Caco-2 (cell line): ENCODE measurements around the gene UBXN2A. TPM values are rescaled to one million over a fixed set of nuclear protein-coding genes. Genes with fewer than 3 reads are reported as not detected.
"Not testable (repeated sequence)": the region's sequence is repeated elsewhere in the genome, so short reads cannot be mapped to it uniquely, and the experiment has no call there.

Source experiments
- BruUV-seq: library from RNA; stranded (reverse); fragments of 400-500 nt; replicated peaks from 2 replicates; lab custom pipeline; 2021; lab: Mats Ljungman, UMichigan
- CTCF ChIA-PET: fragments of 300-600 bp; sonication (Branson Sonifier 250); formaldehyde crosslinking; loops from one replicate; lab custom pipeline; 2022; ENCODE audit warnings: antibody characterized with exemption; lab: Charles Lee
- POLR2A ChIA-PET: fragments of 300-600 bp; sonication (Branson Sonifier 250); formaldehyde crosslinking; loops from one replicate; lab custom pipeline; 2022; ENCODE audit warnings: antibody characterized with exemption; lab: Charles Lee
- DNase-seq, 2 experiments: peaks; one replicate each; pipeline versions ENCODE4 v3.0.0 to v3.0.0-alpha.2; 2020 to 2022
- H3K27me3 ChIP-seq: replicated peaks from 2 replicates; pipeline ENCODE4 v1.6.0; 2011; ENCODE audit warnings: low read length; ENCODE audit not compliant: control insufficient read depth, insufficient read depth
- H3K36me3 ChIP-seq: 2 replicates; pipeline ENCODE4 v1.5.1; 2011; ENCODE audit warnings: low read length; ENCODE audit not compliant: control insufficient read depth, insufficient read depth
- H3K4me1 ChIP-seq: fragments of 250-450 bp; sonication (Bioruptor Pico); 2 replicates; pipeline ENCODE4 v1.5.1; 2020; ENCODE audit warnings: mild to moderate bottlenecking
- H3K4me3 ChIP-seq: 2 replicates; pipeline ENCODE4 v1.5.1; 2011; ENCODE audit warnings: low read depth, mild to moderate bottlenecking, control low read depth, low read length
- H3K9me3 ChIP-seq: fragments of 250-450 bp; sonication (Bioruptor Pico); 2 replicates; pipeline ENCODE4 v1.5.1; 2020; ENCODE audit warnings: mild to moderate bottlenecking, moderate library complexity
- H3K27ac Mint-ChIP-seq: one replicate; pipeline ENCODE4 v1.8.0; 2022; ENCODE audit warnings: mixed read lengths; ENCODE audit not compliant: unreplicated experiment
- H3K27me3 Mint-ChIP-seq: one replicate; pipeline ENCODE4 v1.8.0; 2022; ENCODE audit warnings: mixed read lengths; ENCODE audit not compliant: insufficient read depth, unreplicated experiment
- H3K36me3 Mint-ChIP-seq: one replicate; pipeline ENCODE4 v1.8.0; 2022; ENCODE audit warnings: mild to moderate bottlenecking, mixed read lengths; ENCODE audit not compliant: insufficient read depth, unreplicated experiment
- H3K4me1 Mint-ChIP-seq: one replicate; pipeline ENCODE4 v1.8.0; 2022; ENCODE audit warnings: low read depth, mixed read lengths; ENCODE audit not compliant: unreplicated experiment
- H3K4me3 Mint-ChIP-seq: one replicate; pipeline ENCODE4 v1.8.0; 2022; ENCODE audit warnings: mild to moderate bottlenecking, moderate library complexity, mixed read lengths; ENCODE audit not compliant: unreplicated experiment
- H3K9me3 Mint-ChIP-seq: one replicate; pipeline ENCODE4 v1.8.0; 2022; ENCODE audit warnings: mixed read lengths; ENCODE audit not compliant: unreplicated experiment
- intact Hi-C: fragments of 100-400 bp; cut with micrococcal nuclease; formaldehyde crosslinking; loops from one replicate; pipeline ENCODE4 v1.10.0; 2022; ENCODE audit not compliant: unreplicated experiment
- total RNA-seq: library from RNA; stranded (reverse); gene quantifications from 2 replicates; pipeline ENCODE4 v1.2.3, GENCODE V29; 2022
- TF ChIP-seq, protein P1 (sequence below), 2 experiments: fragments of 200-600 bp in 1 of 2; IDR thresholded peaks; 1 replicate in 1 of 2; 2 replicates in 1 of 2; pipeline versions ENCODE4 v1.5.1 to v1.8.0; 2011 to 2022; ENCODE audit warnings: antibody characterized with exemption in 1 of 2, control low read depth in 1 of 2, inconsistent platforms in 1 of 2, low read depth in 1 of 2, low read length in 1 of 2, mild to moderate bottlenecking in 1 of 2, moderate library complexity in 1 of 2; ENCODE audit not compliant: insufficient read depth in 1 of 2, severe bottlenecking in 1 of 2, unreplicated experiment in 1 of 2

Gene UBXN2A
- total RNA-seq, 1 experiment from 2014 or later = 22.0 TPM

GRCh38 chr2:24012521-24013188, 72.4 kb downstream of the UBXN2A start:
- no peaks in the 10 kb centered on the region for H3K27me3 ChIP-seq
- no peak overlapping the region for H3K4me3 ChIP-seq
- ChIA-PET POLR2A (no interaction called here), CTCF (interaction anchor here (1.4 kb wide), 1 partner anchor 85 kb away, joined by 3 read pairs; no protein-coding TSS in a partner anchor)
- no peak for DNase-seq
- H3K4me3 Mint-ChIP-seq = no peak overlapping the region
- no peak overlapping the region for H3K27ac Mint-ChIP-seq
- H3K9me3 ChIP-seq = no peaks in the 10 kb centered on the region
- intact Hi-C loops = no loop called here
- H3K36me3 ChIP-seq = no peaks in the 10 kb centered on the region
- no peaks in the 10 kb centered on the region for H3K27me3 Mint-ChIP-seq
- peaks cover 30% of the 10 kb centered on the region for H3K4me1 Mint-ChIP-seq
- H3K4me1 ChIP-seq = peaks cover 22% of the 10 kb centered on the region
- H3K36me3 Mint-ChIP-seq = no peaks in the 10 kb centered on the region
- TF ChIP-seq, protein P1, sequence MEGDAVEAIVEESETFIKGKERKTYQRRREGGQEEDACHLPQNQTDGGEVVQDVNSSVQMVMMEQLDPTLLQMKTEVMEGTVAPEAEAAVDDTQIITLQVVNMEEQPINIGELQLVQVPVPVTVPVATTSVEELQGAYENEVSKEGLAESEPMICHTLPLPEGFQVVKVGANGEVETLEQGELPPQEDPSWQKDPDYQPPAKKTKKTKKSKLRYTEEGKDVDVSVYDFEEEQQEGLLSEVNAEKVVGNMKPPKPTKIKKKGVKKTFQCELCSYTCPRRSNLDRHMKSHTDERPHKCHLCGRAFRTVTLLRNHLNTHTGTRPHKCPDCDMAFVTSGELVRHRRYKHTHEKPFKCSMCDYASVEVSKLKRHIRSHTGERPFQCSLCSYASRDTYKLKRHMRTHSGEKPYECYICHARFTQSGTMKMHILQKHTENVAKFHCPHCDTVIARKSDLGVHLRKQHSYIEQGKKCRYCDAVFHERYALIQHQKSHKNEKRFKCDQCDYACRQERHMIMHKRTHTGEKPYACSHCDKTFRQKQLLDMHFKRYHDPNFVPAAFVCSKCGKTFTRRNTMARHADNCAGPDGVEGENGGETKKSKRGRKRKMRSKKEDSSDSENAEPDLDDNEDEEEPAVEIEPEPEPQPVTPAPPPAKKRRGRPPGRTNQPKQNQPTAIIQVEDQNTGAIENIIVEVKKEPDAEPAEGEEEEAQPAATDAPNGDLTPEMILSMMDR (IDR thresholded peaks at IDR 0.05; ENCODE audit: insufficient read depth in 1 of 2, low read depth in 1 of 2, low read length in 1 of 2, severe bottlenecking in 1 of 2, unreplicated experiment in 1 of 2) = no peak
- no peaks in the 10 kb centered on the region for H3K9me3 Mint-ChIP-seq
- no TSS peak for BruUV-seq

- POLR2A ChIA-PET, H3K9me3 Mint-ChIP-seq, H3K4me3 ChIP-seq, H3K4me3 Mint-ChIP-seq, DNase-seq, H3K36me3 Mint-ChIP-seq, H3K27me3 ChIP-seq, H3K27me3 Mint-ChIP-seq, H3K36me3 ChIP-seq, H3K9me3 ChIP-seq: not testable (repeated sequence)
- peaks cover 22% of the 10 kb centered on the region for H3K4me1 ChIP-seq
- CTCF ChIA-PET = interaction anchor here (0.6 to 1.3 kb wide), 5 partner anchors 33 to 88 kb away, joined by 3 to 5 read pairs (median 3); partner anchors contain the start of genes ATAD2B, SF3B6, TP53I3 and WDCP
- Mint-ChIP-seq H3K4me1 (peaks cover 30% of the 10 kb centered on the region), H3K27ac (peak overlapping the region; percentile 69)
- intact Hi-C loops = loop anchor here (1.0 kb wide), 1 partner anchor 61 kb away; the partner anchor contains the start of gene SF3B6
- TSS peak; percentile 68 for BruUV-seq
Measured at GRCh38 chr2:24014902-24015301, 74.6 kb downstream of the UBXN2A start.

DNA sequence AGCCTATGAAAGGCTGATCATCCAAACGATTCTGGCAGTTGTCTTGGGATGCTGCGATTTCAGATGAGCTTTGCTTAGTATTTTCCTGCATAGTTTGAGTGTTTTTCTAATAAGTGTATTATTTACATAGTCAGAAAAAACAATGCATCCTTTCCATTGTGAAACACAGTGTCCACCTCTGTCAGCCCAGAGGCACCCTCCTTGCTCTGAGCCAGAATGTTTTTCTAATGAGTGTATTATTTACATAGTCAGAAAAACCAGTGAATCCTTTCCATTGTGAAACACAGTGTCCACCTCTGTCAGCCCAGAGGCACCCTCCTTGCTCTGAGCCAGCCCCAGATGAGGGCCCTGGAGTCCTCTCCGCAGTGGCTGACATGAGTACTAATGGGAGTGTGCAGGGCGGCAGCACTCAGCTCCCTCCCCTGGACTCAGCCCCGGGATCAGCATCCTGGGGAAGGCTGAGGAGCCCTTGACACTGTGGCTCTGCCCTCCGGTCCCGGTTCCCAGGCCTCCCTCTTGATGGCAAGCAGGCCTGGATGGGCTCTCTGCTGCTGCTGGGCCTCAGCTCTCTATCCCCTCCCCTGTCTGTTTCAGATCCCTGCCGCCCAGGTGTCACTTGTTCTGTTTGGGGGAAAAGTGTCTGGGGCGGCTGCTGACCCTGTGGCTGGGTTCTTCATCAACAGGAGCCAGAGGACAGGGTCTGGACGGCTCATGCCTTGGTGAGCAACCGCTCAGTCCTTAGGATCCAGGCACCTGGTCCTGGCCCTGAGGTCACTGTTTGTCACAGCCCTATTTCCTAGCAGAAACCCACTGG, 75.5 kb downstream of the UBXN2A start:
- no peak overlapping the region for H3K4me3 ChIP-seq
- CTCF ChIA-PET = interaction anchor here (0.6 to 1.6 kb wide), 6 partner anchors 32 to 89 kb away, joined by 3 to 5 read pairs (median 3); partner anchors contain the start of genes ATAD2B, SF3B6, TP53I3 and WDCP
- H3K4me3 Mint-ChIP-seq = no peak overlapping the region
- intact Hi-C loops = loop anchor here (1.0 kb wide), 1 partner anchor 61 kb away; the partner anchor contains the start of gene SF3B6
- peak; percentile 66 to 73 for DNase-seq
- H3K36me3 Mint-ChIP-seq = no peaks in the 10 kb centered on the region
- H3K27me3 Mint-ChIP-seq = no peaks in the 10 kb centered on the region
- TF ChIP-seq, protein P1 (IDR thresholded peaks at IDR 0.05; ENCODE audit: insufficient read depth in 1 of 2, low read depth in 1 of 2, low read length in 1 of 2, severe bottlenecking in 1 of 2, unreplicated experiment in 1 of 2) = no peak
- H3K9me3 Mint-ChIP-seq = no peaks in the 10 kb centered on the region
- H3K27me3 ChIP-seq = no peaks in the 10 kb centered on the region
- H3K4me1 ChIP-seq = peaks cover 22% of the 10 kb centered on the region
- peaks cover 30% of the 10 kb centered on the region for H3K4me1 Mint-ChIP-seq
- TSS peak; percentile 60 for BruUV-seq
- POLR2A ChIA-PET = interaction anchor here (0.6 to 0.7 kb wide), 2 partner anchors 89 to 388 kb away, joined by 3 to 6 read pairs; partner anchors contain the start of gene ATAD2B
- no peaks in the 10 kb centered on the region for H3K36me3 ChIP-seq
- H3K27ac Mint-ChIP-seq = peak overlapping the region; percentile 74
- H3K9me3 ChIP-seq = no peaks in the 10 kb centered on the region
